ENCODE results near the gene RBM15B. TPM values are rescaled to one million over a fixed set of nuclear protein-coding genes. Genes with fewer than 3 reads are reported as not detected.

Gene RBM15B
- total and polyA plus RNA-seq, 3 donors from 2014 or later: 27.1 to 41.4 (median 33.9) TPM

- 58 to 62% methylated on average over 5 of the region's 5 CpGs for WGBS, 2 donors
- TF ChIP-seq CTCF (IDR thresholded peaks at IDR 0.05): no peak
- TF ChIP-seq POLR2A (IDR thresholded peaks at IDR 0.05): no peak
- Histone ChIP-seq H3K4me3 (no peak overlapping the region), H3K27ac (no peak overlapping the region), H3K9me3 (no peaks in the 10 kb centered on the region), H3K27me3 (no peaks in the 10 kb centered on the region), H3K4me1 (peaks cover 21% of the 10 kb centered on the region), H3K36me3 (ENCODE audit: low read depth, missing control alignments) (no peaks in the 10 kb centered on the region)
- no peak for DNase-seq
- intact Hi-C loops (cut with DNase I; ENCODE audit: low total_unique reads): loop anchor here (10.0 kb wide), 2 partner anchors 97 to 267 kb away; no protein-coding TSS in a partner anchor
Measured at GRCh38 chr3:51397392-51397791, 6.3 kb downstream of the RBM15B start.

- H3K4me3 ChIP-seq: no peak overlapping the region
- H3K9me3 ChIP-seq: no peaks in the 10 kb centered on the region
- no peaks in the 10 kb centered on the region for H3K36me3 ChIP-seq (ENCODE audit: low read depth, missing control alignments)
- H3K4me1 ChIP-seq: peaks cover 8% of the 10 kb centered on the region
- TF ChIP-seq CTCF (IDR thresholded peaks at IDR 0.05) (no peak), POLR2A (IDR thresholded peaks at IDR 0.05) (no peak)
- no peaks in the 10 kb centered on the region for H3K27me3 ChIP-seq
- no peak for DNase-seq
- 81 to 83% methylated on average over 8 of the region's 8 CpGs for whole genome bisulfite sequencing, 2 donors
- no peak overlapping the region for H3K27ac ChIP-seq
- intact Hi-C loops (cut with DNase I; ENCODE audit: low total_unique reads): loop anchor here (10.0 kb wide), 2 partner anchors 96 to 266 kb away; no protein-coding TSS in a partner anchor
Measured at GRCh38 chr3:51398595-51399310, 7.7 kb downstream of the RBM15B start.

- no peak overlapping the region for H3K4me3 ChIP-seq
- H3K27ac ChIP-seq: no peak overlapping the region
- intact Hi-C loops (cut with DNase I; ENCODE audit: low total_unique reads): no loop called here
- DNase-seq: no peak
- no peaks in the 10 kb centered on the region for H3K36me3 ChIP-seq (ENCODE audit: low read depth, missing control alignments)
- WGBS, 2 donors: 90 to 95% methylated on average over 2 to 4 of the region's 4 CpGs
- H3K4me1 ChIP-seq: peaks cover 7% of the 10 kb centered on the region
- TF ChIP-seq POLR2A (IDR thresholded peaks at IDR 0.05): no peak
- no peak for TF ChIP-seq CTCF (IDR thresholded peaks at IDR 0.05)
- no peaks in the 10 kb centered on the region for H3K27me3 ChIP-seq
- H3K9me3 ChIP-seq: no peaks in the 10 kb centered on the region
Measured at GRCh38 chr3:51400166-51400565, 9.1 kb downstream of the RBM15B start.

GRCh38 chr3:51401735-51402134 is 10.7 kb downstream of the RBM15B start:
- H3K36me3 ChIP-seq (ENCODE audit: low read depth, missing control alignments): no peaks in the 10 kb centered on the region
- intact Hi-C loops (cut with DNase I; ENCODE audit: low total_unique reads): no loop called here
- H3K27me3 ChIP-seq: no peaks in the 10 kb centered on the region
- H3K9me3 ChIP-seq: no peaks in the 10 kb centered on the region
- WGBS, 2 donors: 84 to 89% methylated on average over 4 of the region's 4 CpGs
- no peak for TF ChIP-seq POLR2A (IDR thresholded peaks at IDR 0.05)
- no peak for TF ChIP-seq CTCF (IDR thresholded peaks at IDR 0.05)
- peaks cover 7% of the 10 kb centered on the region for H3K4me1 ChIP-seq
- H3K4me3 ChIP-seq: no peak overlapping the region
- DNase-seq: no peak
- no peak overlapping the region for H3K27ac ChIP-seq

- no peaks in the 10 kb centered on the region for H3K36me3 ChIP-seq (ENCODE audit: low read depth, missing control alignments)
- no peaks in the 10 kb centered on the region for H3K27me3 ChIP-seq
- intact Hi-C loops (cut with DNase I; ENCODE audit: low total_unique reads): no loop called here
- H3K9me3 ChIP-seq: no peaks in the 10 kb centered on the region
- TF ChIP-seq POLR2A (IDR thresholded peaks at IDR 0.05) (no peak), CTCF (IDR thresholded peaks at IDR 0.05) (no peak)
- DNase-seq: no peak
- H3K4me1 ChIP-seq: peaks cover 7% of the 10 kb centered on the region
- peak overlapping the region; percentile 48 to 53 for H3K27ac ChIP-seq
- no peak overlapping the region for H3K4me3 ChIP-seq
Measured at GRCh38 chr3:51403675-51404074, 12.6 kb downstream of the RBM15B start.

All from testis (tissue), 3 donors.